GM19438 (cell line): Measurements from ENCODE around the gene IFITM1.
"Not testable (repeated sequence)": the region's sequence is repeated elsewhere in the genome, so short reads cannot be mapped to it uniquely, and the experiment has no call there.

Source experiments
- ATAC-seq: cut with Tn5 transposase; IDR thresholded peaks from one replicate; pipeline ENCODE4 v1.9.1; 2021; ENCODE audit warnings: low read depth; ENCODE audit not compliant: unreplicated experiment

Gene IFITM1

DNA sequence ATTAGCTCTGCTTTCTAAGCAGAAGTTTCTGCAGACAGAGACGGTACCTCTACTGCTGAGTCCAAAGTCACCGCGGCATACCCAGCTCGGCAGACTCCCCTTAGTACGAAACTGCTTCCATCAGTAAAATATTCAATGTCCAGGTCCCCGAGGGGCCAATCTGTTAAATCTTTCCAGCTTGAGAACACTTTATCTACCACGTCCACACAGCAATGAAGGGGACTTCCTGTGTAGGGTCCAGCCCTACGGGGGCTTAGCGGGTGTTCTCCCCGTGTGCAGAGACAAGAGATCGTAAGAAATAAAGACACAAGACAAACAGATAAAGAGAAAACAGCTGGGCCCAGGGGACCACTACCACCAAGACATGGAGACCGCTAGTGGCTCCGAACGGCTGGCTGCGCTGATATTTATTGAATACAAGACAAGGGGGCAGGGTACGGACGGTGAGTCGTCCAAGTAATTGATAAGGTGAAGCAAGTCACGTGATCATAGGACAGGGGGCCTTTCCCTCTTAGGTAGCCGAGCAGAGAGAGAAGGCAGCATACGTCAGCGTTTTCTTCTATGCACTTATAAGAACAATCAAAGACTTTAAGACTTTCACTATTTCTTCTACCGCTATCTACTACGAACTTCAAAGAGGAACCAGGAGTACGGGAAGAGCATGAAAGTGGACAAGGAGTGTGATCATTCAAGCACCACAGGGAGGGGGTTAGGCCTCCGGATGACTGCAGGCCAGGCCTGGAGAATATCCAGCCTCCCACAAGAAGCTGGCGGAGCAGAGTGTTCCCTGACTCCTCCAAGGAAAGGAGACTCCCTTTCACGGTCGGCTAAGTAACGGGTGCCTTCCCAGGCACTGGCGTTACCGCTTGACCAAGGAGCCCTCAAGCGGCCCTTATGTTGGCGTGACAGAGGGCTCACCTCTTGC, 11.0 kb downstream of the IFITM1 start:
- ATAC-seq, result not testable (repeated sequence)

DNA sequence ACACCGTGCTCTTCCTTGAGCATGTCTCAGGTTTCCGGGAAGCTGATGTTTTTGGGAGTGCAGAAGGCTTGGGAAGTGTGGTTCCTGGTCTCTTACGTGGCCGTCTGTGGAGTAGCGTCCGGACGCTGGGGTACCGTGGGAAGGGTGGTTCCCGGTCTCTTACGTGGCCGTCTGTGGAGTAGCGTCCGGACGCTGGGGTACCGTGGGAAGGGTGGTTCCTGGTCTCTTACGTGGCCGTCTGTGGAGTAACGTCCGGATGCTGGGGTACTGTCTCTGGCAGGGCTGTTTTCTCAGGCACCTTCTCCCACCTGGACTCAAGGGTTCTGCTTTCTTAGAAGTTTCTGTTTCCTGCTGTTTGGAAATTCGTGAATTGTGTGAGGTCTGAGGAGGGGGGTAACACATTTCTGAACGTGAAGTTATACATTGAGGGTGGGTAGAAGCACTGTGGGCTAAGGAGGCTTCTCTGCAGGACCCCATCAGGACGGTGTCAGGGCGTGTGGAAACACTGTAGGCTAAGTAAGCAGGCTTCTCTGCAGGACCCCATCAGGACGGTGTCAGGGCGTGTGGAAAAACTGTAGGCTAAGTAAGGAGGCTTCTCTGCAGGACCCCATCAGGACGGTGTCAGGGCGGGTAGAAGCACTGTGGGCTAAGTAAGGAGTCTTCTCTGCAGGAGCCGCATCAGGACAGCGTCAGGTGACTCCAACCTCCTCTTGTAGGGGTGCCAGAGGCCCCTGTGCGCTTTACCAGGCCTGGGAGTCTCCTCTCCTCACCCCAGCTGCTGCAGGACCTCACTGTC, 12.2 kb downstream of the IFITM1 start:
- ATAC-seq, result no peak

DNA sequence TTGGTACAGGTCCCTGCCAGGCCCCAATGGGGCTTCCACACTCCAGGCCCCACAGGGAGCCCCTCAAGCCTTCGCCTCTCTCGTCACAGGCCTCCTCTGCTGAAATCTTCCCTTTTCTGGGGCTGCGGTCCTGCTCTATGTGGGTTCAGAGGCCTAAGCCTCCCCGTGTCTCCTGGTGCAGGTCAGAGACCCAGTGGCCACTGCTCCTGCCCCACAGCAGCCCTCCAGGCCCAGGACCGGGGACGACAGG, 12.7 kb downstream of the IFITM1 start:
- ATAC-seq, result peak; percentile 5

DNA sequence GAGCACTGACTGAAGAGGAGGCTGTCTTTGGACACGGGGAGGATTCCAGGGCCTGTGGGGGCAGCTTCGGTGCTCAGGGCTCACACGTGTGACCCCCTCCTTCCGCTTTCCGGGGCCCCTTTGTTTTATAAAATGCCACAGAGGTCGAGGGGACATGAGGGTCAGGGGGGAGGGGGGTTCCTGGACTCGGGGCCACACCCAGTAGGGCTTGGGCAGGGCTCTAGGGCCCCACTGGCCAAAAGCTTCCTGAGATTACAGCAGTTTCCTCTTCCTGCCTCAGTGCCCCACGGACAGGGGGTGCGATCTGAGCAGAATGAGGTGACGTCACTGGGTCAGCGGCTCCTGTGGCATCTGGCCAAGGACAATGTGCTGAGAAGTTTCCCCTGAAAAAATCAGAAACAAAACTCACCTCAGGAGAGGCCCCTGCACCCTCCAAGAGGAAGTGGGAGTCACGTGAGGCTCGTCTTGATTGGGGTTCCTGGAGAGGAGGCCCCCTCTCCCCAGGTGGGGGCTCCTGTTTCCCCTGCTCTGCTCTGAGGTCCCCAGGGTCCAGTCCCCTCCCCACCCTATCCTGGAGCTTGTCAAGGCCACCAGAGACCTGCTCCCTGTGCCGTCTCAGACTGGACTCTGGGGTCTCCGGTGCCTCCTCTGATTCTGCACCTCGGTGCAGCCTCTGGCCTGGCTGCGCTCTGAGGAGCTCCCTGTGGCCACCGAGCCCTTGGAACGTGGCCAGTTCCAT, 13.2 kb downstream of the IFITM1 start:
- ATAC-seq, result peak; percentile 62

DNA sequence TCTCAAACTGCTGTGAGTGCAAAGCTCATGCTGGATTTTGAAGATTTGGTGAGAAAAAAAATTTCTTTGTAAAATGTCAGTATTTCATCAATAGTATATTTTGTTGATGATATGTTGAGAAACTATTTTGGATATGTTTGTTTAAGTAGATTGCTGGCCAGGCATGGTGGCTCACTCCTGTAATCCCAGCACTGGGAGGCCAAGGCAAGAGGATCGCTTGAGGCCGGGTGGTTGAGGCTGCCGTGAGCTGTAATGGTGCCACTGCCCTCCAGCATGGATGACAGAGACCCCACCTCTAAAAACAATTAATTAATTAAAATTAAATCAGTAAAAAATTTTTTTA, 13.7 kb downstream of the IFITM1 start:
- ATAC-seq, result no peak

DNA sequence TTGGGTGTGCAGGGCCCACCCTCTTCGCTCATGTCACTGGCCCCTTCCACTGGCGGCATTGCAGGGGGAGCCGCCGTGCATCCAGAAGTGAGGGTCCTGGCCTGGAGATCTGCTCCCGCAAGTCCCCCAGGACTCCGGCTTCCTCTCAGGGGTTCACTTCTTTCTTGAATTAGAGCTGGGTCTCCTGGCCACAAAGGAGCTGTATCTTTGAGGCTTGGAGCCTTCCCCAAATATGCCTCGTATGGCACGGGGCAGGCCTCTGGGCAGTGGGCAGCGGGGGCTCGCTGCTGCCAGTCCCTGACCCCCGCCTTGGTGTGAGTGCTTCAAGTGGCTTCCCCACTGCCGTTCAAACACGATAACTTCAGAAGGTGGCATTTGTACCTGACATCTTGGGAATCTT, 14.2 kb downstream of the IFITM1 start:
- no peak for ATAC-seq

DNA sequence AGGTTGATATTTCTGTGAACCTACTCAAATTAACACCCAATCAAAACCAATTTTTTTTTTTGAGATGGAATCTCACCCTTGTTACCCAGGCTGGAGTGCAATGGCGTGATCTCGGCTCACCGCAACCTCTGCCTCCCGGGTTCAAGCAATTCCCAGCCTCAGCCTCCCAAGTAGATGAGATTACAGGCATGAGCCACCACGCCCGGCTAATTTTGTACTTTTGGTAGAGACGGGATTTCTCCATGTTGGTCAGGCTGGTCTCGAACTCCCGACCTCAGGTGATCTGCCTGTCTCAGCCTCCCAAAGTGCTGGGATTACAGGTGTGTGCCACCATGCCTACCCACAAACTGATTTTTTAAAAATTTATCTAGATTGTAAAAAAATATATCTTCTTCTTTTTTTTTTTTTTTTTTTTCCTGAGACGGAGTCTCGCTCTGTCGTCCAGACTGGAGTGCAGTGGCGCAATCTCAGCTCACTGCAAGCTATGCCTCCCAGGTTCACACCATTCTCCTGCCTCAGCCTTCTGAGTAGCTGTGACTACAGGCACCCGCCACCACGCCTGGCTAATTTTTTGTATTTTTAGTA, 14.8 kb downstream of the IFITM1 start:
- not testable (repeated sequence) for ATAC-seq

DNA sequence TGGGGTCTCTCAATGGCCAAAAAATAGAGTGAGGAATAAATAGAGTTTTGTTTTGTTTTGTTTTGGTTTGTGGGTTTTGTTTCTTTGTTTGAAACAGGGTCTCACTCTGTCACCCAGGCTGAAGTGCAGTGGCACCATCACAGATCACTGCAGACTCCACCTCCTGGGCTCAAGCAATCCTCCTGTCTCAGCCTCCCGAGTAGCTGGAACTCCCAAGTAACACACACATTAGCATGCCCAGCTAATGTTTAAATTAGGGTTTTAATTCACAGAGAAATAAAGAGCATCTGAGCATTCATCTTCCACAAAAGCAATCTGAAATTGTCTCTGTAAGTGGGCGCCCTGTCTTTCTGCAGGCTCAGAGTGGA, 16.0 kb downstream of the IFITM1 start:
- no peak for ATAC-seq

DNA sequence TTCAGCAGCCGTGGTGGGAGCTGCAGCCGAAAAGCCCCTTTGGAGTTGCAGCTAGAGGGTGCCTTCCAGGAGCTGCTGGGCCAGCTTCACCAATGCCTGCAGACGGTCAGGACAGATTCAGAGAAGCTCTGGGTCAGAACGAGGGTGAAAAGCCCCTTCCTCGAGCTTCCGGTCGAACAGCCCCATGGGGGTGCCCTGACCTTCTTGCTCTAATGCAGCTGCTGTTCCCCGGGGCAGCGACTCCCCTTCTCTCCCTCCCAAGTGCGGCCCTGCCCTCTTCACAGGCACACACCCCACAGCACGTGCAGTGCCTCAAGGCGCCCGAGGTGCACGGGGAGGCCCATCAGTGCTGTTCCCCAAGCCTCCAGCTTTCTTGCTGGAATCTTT, 16.5 kb downstream of the IFITM1 start:
- no peak for ATAC-seq

DNA sequence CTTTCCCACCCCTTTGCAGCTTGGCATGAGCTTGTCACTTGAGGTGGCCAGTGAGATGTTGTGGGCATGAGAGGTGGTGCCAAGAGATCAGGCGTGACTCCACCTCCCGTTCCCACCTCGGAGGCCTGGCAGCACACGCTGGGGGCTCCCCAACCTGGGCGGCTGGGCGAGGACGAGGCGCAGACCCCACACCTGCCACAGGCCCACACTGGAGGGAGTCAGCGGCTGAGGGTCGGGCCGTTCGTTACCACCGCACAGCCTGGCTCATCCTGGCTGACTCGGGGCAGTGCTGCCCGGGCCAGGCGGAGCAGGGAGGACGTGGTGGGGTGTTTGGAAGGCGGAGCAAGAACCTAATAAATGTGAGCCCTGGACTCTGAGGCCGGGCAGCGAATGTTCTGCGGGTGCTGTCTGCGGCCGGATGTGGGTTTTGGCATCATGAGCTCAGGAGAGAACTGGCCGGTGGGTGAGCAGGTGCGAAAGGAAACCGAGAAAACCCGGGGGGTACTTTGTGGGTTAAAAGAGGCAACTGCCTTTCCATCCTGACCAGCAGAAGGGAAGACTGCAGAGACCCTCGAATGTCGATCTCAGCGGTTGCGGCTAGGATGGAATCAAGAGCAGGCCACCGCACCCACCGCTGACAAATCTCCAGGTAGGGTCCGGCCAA, 17.0 kb downstream of the IFITM1 start:
- no peak for ATAC-seq

DNA sequence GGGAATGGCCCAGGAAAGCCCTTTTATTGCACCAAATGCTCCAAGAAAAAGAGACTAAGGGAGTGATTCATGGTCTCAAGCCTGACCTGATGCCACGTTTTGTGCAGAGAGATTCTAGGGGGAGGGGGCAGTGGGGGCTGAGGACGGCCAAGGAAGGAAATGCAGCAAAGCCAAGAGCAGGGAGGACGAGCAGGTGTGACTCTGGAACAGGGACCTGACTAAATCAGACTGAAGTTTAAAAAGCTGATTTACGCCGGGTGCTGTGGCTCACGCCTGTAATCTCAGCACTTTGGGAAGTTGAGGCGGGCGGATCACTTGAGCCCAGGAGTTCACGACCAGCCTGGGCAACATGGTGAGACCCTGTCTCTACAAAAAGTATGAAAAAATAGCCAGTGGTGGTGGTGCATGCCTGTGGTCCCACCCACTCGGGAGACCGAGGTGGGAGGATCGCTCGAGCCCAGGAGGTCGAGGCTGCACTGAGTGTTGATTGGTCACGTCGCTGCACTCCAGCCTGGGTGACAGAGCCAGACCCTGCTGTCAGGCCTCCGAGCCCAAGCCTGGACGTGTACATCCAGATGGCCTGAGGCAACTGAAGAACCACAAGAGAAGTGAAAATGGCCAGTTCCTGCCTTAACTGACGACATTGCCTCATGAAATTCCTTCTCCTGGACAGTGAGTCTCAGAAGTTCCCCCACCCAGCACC, 17.7 kb downstream of the IFITM1 start:
- ATAC-seq, result no peak

DNA sequence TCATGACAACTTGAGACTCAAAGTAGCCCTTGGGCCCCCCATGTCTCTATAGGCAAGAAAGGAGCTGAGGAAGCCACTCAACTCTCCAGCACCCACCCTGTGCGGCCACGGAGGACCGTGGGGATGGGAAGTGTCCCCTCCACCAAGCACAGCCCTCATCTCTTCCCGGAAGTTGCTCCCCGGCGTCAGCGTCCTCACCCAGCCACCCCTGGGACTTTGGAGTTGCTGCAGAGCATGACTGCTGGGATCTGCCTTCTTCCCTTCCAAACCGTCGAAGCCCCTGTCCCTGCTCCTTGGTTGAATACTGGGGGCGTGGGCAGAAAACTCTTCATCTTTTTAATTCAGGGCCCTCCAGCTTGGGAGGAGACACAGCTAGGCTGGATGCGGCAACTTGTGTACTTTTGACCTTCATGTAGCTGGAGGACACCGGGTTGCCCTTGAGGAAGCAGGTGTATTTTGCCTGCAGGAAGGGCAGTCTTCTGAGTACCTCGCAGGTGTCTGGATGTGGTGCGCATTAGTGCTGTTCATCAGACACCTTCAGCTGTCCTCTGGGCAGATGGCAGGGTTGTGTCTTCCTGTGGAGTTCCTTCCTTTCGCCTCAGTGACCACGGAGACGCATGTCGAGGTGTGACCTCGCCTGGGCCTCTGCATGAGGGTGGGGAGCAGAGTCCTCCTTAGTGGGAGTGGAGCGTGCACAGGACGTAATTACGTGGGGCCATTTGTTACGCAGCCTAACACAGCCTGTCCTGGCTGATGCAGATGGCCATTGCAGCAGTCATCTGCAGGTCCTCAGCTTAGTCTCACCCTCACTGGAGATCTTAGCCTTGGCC, 19.0 kb downstream of the IFITM1 start:
- ATAC-seq, result no peak

DNA sequence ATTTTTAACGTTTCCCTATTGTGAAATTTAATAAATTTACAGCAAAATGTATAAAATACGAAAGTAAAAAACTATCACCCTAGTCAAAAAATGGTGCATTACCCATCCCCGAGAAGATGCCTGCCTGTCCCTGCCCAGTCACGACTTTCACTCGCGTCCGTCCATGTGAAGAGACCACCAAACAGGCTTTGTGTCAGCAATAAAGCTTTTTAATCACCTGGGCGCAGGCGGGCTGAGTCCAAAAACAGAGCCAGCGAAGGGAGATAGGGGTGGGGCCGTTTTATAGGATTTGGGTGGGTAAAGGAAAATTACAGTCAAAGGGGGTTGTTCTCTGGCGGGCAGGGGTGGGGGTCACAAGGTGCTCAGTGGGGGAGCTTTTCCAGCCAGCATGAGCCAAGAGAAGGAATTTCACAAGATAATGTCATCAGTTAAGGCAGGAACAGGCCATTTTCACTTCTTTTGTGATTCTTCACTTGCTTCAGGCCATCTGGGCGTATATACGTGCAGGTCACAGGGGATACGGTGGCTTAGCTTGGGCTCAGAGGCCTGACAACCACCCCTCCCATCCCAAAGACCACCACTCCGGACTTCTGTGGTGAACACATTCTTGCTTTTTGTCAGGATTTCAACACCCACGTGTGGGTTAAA, 19.9 kb downstream of the IFITM1 start:
- not testable (repeated sequence) for ATAC-seq

DNA sequence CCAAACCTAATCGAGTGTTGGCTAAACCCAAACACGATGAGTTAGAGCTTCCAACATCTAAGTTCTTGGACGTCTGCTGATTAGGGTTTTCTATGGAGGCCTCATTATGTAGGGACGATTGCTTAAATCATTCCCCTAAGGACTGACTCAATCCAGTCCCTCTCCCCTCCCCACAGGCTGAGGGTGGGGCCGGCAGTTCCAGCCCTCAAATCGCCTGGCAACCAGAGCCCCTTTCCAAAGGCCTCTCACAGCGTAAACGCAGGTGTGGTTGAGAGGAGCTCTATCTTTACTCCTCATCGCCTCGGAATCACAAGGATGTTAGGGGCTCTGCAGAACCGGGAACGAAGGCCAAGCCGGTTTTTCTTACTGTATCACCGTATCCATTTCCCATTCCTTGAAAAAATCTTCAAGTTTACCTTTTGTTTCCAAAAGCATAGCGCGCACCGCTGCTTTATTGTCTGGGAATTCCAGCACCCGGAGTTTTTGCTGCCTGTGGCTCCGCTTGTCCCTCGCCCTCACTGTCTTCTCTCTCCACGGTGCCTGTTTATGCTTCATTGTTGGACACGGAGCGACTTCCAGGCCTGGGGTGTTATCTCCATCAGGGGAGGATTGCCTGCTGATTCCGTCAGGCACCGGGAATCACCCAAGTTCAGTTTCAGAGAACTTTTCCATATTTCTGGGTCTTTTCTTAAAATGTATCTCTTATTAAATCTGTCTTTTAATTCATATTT, 20.6 kb downstream of the IFITM1 start:
- ATAC-seq, result no peak

DNA sequence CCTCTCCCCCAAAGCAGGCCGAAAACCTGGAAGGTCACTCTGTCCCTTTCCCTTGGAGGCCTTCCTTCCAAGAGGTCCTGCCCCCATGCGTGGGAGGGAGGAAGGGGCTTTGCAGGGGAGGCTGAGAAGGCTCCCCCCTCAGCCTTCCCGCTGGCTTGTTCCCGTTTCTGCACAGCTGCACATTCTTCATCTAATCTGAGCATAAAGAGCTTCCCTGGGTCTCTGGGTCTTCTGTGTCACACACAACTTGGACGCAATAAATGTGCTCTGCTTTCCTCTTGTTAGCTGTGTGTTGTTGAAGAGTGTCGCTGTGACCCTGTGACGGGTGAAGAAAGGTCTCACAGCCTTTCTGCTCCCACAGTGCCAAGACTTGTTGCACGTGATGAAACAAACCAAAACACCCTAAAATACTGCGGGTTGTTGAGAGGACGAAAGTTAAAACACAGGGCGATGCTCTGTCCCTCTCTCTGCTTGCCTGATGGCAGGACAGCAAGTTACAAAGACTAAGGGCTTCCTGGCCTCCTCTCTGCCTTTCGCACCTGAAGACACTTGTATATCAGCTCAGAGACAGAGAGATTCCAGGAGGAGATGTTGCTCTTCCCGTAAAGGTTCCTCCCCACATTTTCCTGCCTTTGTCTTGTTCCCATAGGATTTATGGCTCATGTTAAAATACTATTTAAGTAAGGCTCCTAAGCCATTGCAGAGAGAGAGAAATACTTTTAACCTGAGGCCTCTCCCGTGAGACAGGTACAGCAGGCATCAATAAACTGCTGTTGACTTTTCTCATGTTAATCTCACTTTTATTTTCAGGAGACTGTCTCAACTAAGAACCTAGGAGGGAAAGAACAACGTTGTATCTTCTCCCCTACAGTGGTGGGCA, 22.2 kb downstream of the IFITM1 start:
- no peak for ATAC-seq

DNA sequence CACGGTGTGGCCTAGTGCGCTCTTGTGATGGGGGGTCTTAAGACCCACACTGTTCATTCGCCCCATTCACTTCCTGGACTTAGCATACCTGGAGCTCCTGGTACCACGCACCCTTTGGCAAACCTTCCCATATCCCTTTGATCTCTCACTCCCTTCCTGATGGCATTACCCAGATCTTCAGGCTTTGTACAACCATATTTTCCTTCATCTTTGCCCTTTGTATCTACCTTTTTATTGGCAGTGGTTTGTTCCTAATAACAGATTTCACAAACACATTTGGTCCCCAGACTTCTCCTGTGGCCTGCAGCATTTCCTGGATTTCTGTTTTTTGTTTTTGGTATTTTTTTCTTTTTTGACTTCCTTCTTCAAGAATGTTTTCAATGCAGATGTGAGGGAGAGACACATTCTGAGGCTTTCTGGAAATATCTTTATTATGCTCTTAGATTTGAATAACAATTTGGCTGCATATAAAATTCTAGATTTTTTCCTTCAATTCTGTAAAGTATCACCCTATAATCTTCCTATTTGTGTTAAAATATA, 22.9 kb downstream of the IFITM1 start:
- no peak for ATAC-seq

DNA sequence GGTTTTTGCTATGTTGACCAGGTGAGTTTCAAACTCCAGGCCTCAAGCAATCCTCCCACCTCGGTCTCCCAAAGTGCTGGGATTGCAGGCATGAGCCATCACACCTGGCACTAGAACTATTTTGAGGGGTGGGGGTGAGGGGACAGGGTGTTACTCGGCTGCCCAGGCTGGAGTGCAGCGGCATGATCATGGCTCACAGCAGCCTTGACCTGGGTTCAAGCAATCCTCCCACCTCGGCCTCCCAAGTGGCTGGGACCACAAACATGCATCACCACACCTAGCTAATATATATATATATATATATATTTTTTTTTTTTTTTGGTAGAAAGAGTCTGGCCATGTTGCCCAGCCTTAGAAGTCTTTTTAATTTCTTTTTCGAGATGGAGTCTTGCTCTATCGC, 23.9 kb downstream of the IFITM1 start:
- ATAC-seq, result no peak
